Erythroblast (primary cell): ENCODE measurements around the gene CASD1.

Experiments used
- GATA1 ChIP-seq: IDR thresholded peaks from 2 replicates; pipeline ENCODE4 v1.6.1; 2011; ENCODE audit warnings: low read depth, mild to moderate bottlenecking, control low read depth, low read length, moderate library complexity
- POLR2A ChIP-seq: IDR thresholded peaks from 2 replicates; pipeline ENCODE4 v1.6.1; 2011; ENCODE audit warnings: mild to moderate bottlenecking, low read length

DNA sequence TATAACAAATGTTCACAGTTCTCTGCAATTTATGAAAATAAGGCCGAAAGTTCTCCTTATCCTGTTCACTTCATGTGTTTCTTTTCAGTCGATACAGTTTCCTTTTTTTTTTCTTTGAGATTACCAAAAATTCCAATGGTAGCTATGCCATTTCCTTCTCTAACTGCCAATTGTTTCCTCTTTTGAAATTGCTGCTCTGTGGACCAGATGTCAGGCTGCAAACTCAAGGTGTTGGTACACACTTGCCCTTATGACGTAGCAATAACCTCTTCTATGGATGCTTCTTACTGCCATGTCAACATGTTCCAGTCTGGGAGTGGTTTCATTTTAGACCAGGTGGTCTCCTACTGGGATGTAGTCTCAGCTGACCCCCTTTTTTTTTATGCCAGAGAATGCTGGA, 52.9 kb downstream of the CASD1 start:
- TF ChIP-seq POLR2A (no peak), GATA1 (no peak)
